Measurements from ENCODE around the gene GSTA1.
"Not testable (repeated sequence)": the region's sequence is repeated elsewhere in the genome, so short reads cannot be mapped to it uniquely, and the experiment has no call there.

The GSTA1 gene

GRCh38 chr6:52760105-52760765, 43.4 kb downstream of the GSTA1 start:
- H3K27ac ChIP-seq = no peak overlapping the region
- no peaks in the 10 kb centered on the region for H3K36me3 ChIP-seq (replicated peaks)
- in situ Hi-C loops (cut with HindIII; ENCODE audit: low pct_ligation_motif_present, low sequenced_read_pairs) = no loop called here
- TF ChIP-seq CTCF (IDR thresholded peaks at IDR 0.05; ENCODE audit: low read depth, low read length, missing control alignments) = no peak
- DNase-seq = no peak
- no peak overlapping the region for H3K4me3 ChIP-seq (ENCODE audit: low read depth, low read length)
- H3K27me3 ChIP-seq (replicated peaks) = no peaks in the 10 kb centered on the region

GRCh38 chr6:52759085-52759484, 44.5 kb downstream of the GSTA1 start:
- Histone ChIP-seq H3K4me3 (ENCODE audit: low read depth, low read length) (no peak overlapping the region), H3K27me3 (replicated peaks) (no peaks in the 10 kb centered on the region), H3K36me3 (replicated peaks) (no peaks in the 10 kb centered on the region), H3K27ac (no peak overlapping the region)
- in situ Hi-C loops (cut with HindIII; ENCODE audit: low pct_ligation_motif_present, low sequenced_read_pairs) = no loop called here
- DNase-seq = no peak
- TF ChIP-seq CTCF (IDR thresholded peaks at IDR 0.05; ENCODE audit: low read depth, low read length, missing control alignments) = no peak

GRCh38 chr6:52757651-52758338, 45.8 kb downstream of the GSTA1 start:
- H3K4me3 ChIP-seq (ENCODE audit: low read depth, low read length); in situ Hi-C loops (cut with HindIII; ENCODE audit: low pct_ligation_motif_present, low sequenced_read_pairs); H3K27ac ChIP-seq; H3K27me3 ChIP-seq (replicated peaks); H3K36me3 ChIP-seq (replicated peaks): not testable (repeated sequence)
- DNase-seq = peak; percentile 6

GRCh38 chr6:52754443-52754842, 49.2 kb downstream of the GSTA1 start:
- DNase-seq = no peak
- no peaks in the 10 kb centered on the region for H3K27me3 ChIP-seq (replicated peaks)
- H3K27ac ChIP-seq = no peak overlapping the region
- H3K4me3 ChIP-seq (ENCODE audit: low read depth, low read length) = no peak overlapping the region
- TF ChIP-seq CTCF (IDR thresholded peaks at IDR 0.05; ENCODE audit: low read depth, low read length, missing control alignments) = no peak
- in situ Hi-C loops (cut with HindIII; ENCODE audit: low pct_ligation_motif_present, low sequenced_read_pairs) = no loop called here
- no peaks in the 10 kb centered on the region for H3K36me3 ChIP-seq (replicated peaks)

- H3K27ac ChIP-seq; H3K36me3 ChIP-seq (replicated peaks); H3K27me3 ChIP-seq (replicated peaks); DNase-seq; in situ Hi-C loops (cut with HindIII; ENCODE audit: low pct_ligation_motif_present, low sequenced_read_pairs); H3K4me3 ChIP-seq (ENCODE audit: low read depth, low read length): not testable (repeated sequence)
Observed at GRCh38 chr6:52753137-52753536, 50.5 kb downstream of the GSTA1 start.

GRCh38 chr6:52752310-52752709, 51.3 kb downstream of the GSTA1 start:
- H3K27me3 ChIP-seq (replicated peaks) = no peaks in the 10 kb centered on the region
- in situ Hi-C loops (cut with HindIII; ENCODE audit: low pct_ligation_motif_present, low sequenced_read_pairs) = no loop called here
- no peak for DNase-seq
- H3K27ac ChIP-seq = no peak overlapping the region
- TF ChIP-seq CTCF (IDR thresholded peaks at IDR 0.05; ENCODE audit: low read depth, low read length, missing control alignments) = no peak
- no peaks in the 10 kb centered on the region for H3K36me3 ChIP-seq (replicated peaks)
- H3K4me3 ChIP-seq (ENCODE audit: low read depth, low read length) = no peak overlapping the region

Data from brain microvascular endothelial cell (primary cell).